Activated CD8-positive, alpha-beta memory T cell treated with anti-CD3 and anti-CD28 coated beads, Interleukin-2, amount 10 ng/mL, durations not matched to agents 7 days and 5 days (primary cell): Measurements from ENCODE around the gene USP37. TPM values are rescaled to one million over a fixed set of nuclear protein-coding genes. Genes with fewer than 3 reads are reported as not detected.

ENCODE experiments used
- ATAC-seq: fragments of 150-1000 bp; cut with Tn5 transposase; one replicate; pipeline ENCODE4 v1.10.0; 2021; ENCODE audit warnings: moderate library complexity
- CTCF ChIA-PET: fragments of 350-600 bp; sonication (Branson Sonifier 250); formaldehyde crosslinking; loops from one replicate; lab custom pipeline; 2021; ENCODE audit warnings: antibody characterized with exemption; lab: Charles Lee
- DNase-seq: peaks from one replicate; pipeline ENCODE4 v3.0.0-alpha.2; 2020
- H3K27ac Mint-ChIP-seq: one replicate; pipeline ENCODE4 v1.8.0; 2021; ENCODE audit warnings: mild to moderate bottlenecking, mixed read lengths
- H3K27me3 Mint-ChIP-seq: one replicate; pipeline ENCODE4 v1.8.0; 2021; ENCODE audit warnings: mixed read lengths
- H3K36me3 Mint-ChIP-seq: one replicate; pipeline ENCODE4 v1.8.0; 2021; ENCODE audit warnings: mild to moderate bottlenecking, mixed read lengths
- H3K4me1 Mint-ChIP-seq: one replicate; pipeline ENCODE4 v1.8.0; 2021; ENCODE audit warnings: mixed read lengths
- H3K4me3 Mint-ChIP-seq: one replicate; pipeline ENCODE4 v1.8.0; 2021; ENCODE audit warnings: mild to moderate bottlenecking, moderate library complexity, mixed read lengths
- H3K9me3 Mint-ChIP-seq: one replicate; pipeline ENCODE4 v1.8.0; 2022; ENCODE audit warnings: low read depth, mixed read lengths
- total RNA-seq, 2 experiments: library from RNA; stranded (reverse); gene quantifications; one replicate each; pipeline ENCODE4 v1.2.3, GENCODE V29; 2021

USP37 gene
- total RNA-seq, 2 experiments from 2014 or later: 33.7 to 37.6 TPM

DNA sequence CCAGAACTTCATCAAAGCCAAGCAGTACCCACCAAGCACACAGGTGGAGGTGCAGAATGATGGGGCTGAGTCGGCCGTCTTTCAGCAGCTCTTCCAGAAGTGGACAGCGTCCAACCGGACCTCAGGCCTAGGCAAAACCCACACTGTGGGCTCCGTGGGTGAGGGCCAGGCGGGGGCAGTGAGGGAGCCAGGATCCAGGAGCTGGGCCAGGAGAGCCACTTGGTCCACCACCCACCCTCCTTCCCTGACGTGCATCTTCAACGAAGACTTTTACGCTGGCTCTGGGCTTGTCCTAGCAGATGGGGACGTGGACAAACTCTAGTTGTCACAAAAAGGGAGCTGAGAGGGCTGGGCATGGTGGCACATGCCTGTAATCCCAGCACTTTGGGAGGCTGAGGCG is 137.4 kb downstream of the USP37 start:
- Mint-ChIP-seq H3K27ac (no peak overlapping the region), H3K36me3 (no peaks in the 10 kb centered on the region), H3K4me3 (no peak overlapping the region), H3K9me3 (no peaks in the 10 kb centered on the region), H3K4me1 (peaks cover 14% of the 10 kb centered on the region), H3K27me3 (peaks cover 3% of the 10 kb centered on the region)
- CTCF ChIA-PET: interaction anchor here (1.0 kb wide), 1 partner anchor 98 kb away, joined by 4 read pairs; no protein-coding TSS in a partner anchor
- ATAC-seq (no peak), DNase-seq (no peak)

DNA sequence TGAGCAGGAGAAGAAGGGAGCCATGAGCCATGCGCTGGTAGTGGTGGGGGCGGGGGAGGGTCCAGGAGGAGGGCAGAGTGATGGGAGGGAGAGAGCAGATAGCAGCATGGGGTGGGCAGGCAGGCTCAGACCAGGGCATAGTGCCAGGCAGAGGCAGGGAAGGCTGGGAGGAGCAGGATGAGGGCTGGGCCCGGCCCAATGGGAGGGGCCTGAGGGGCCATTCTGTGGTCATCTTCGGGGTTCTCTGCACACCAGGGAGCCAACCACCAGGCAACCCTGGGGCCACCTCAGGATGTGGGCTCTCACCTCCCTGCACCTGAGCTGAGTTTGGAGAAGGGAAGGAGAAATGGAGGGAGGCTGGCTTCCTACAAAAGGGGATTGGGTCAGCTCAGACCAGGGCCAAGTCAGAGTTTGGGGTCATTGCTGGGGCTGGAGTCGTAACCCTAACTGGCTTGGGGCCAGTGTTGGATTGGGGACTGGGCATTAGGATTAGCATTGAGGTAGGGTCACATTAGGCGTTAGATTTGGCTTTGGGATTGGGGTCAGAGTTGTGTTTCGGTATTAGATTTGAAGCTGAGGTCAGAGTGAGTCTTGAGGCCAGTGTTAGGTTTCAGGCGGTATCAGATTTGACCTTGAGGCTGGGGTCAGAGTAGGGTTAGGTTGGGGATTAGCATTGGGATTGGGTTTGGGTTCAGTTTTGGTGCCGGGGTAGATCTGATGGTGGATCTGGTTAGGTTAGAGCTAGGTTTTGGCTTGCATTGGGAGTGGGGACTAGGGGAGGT is 138.0 kb downstream of the USP37 start:
- CTCF ChIA-PET: interaction anchor here (1.0 kb wide), 1 partner anchor 99 kb away, joined by 4 read pairs; no protein-coding TSS in a partner anchor
- Mint-ChIP-seq H3K27me3 (peaks cover 3% of the 10 kb centered on the region), H3K4me1 (peaks cover 14% of the 10 kb centered on the region), H3K36me3 (no peaks in the 10 kb centered on the region), H3K27ac (no peak overlapping the region), H3K9me3 (no peaks in the 10 kb centered on the region), H3K4me3 (no peak overlapping the region)
- ATAC-seq (no peak), DNase-seq (no peak)

DNA sequence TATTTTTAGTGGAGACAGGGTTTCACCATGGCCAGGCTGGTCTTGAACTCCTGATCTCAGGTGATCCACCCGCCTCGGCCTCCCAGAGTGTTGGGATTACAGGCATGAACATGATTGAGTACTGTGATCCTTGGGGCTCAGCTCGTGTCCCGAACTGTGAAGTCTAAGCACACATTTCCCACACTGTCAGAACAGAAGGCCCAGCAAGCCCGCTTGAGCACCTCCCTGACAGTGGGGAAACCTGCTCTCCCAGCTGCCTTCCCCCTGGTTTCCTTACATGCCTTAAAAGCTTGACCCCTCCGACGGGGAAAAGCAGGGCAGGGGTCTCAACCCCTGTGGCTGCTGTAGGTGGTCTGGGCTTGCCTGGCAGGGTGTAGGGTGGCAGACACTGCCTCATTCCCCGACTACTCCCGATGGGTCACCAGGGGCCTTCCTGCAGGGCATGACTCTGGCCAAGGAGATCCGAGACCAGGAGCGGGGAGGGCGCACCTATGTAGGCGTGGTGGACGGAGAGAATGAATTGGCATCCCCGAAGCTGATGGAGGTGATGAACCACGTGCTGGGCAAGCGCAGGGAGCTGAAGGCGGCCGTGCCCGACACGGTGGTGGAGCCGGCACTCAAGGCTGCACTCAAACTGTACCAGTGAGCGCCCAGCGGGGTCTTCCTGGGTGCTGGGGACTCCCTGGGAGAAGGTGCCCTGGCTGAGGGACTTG is 139.1 kb downstream of the USP37 start:
- Mint-ChIP-seq H3K27me3 (peaks cover 3% of the 10 kb centered on the region), H3K27ac (no peak overlapping the region), H3K9me3 (no peaks in the 10 kb centered on the region), H3K4me3 (no peak overlapping the region), H3K36me3 (no peaks in the 10 kb centered on the region), H3K4me1 (peaks cover 14% of the 10 kb centered on the region)
- no peak for ATAC-seq
- CTCF ChIA-PET: no interaction called here
- DNase-seq: no peak

DNA sequence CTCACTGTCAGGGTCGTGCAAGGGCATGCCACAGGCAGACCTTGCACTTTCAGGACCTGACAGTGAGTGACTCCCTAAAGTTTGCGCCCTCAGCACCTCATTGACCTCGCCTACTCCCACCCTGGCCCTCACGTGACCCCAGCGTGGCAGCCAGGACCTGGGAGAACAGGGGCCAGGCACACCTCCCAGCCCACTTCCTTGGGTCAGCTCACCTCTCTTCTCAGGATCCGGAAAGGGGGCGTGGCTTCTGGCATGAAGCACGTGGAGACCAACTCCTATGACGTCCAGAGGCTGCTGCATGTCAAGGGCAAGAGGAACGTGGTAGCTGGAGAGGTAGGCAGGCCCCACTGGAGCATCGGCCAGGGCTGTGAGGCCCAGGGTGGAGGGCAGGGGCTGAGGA is 140.4 kb downstream of the USP37 start:
- no peak for DNase-seq
- H3K4me3 Mint-ChIP-seq: no peak overlapping the region
- ATAC-seq: no peak
- H3K9me3 Mint-ChIP-seq: no peaks in the 10 kb centered on the region
- no peak overlapping the region for H3K27ac Mint-ChIP-seq
- CTCF ChIA-PET: no interaction called here
- H3K4me1 Mint-ChIP-seq: peaks cover 14% of the 10 kb centered on the region
- peaks cover 3% of the 10 kb centered on the region for H3K27me3 Mint-ChIP-seq
- no peaks in the 10 kb centered on the region for H3K36me3 Mint-ChIP-seq

DNA sequence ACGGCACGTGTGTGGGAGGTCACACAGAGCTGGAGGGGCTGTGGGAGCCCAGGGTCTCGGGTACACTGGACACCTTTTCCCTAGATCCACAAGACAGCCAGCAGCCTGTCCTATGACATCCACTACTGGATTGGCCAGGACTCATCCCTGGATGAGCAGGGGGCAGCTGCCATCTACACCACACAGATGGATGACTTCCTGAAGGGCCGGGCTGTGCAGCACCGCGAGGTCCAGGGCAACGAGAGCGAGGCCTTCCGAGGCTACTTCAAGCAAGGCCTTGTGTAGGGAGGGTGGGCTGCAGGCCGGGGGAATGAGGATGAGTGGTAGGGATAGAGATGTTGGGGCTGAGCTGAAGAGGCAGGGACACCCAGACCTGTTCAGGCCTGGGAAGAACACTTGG is 142.6 kb downstream of the USP37 start:
- ATAC-seq (no peak), DNase-seq (no peak)
- H3K27me3 Mint-ChIP-seq: no peaks in the 10 kb centered on the region
- H3K27ac Mint-ChIP-seq: no peak overlapping the region
- peaks cover 9% of the 10 kb centered on the region for H3K4me1 Mint-ChIP-seq
- H3K36me3 Mint-ChIP-seq: no peaks in the 10 kb centered on the region
- CTCF ChIA-PET: interaction anchor here (0.6 kb wide), 1 partner anchor 58 kb away, joined by 3 read pairs; no protein-coding TSS in a partner anchor
- H3K9me3 Mint-ChIP-seq: no peaks in the 10 kb centered on the region
- H3K4me3 Mint-ChIP-seq: no peak overlapping the region

DNA sequence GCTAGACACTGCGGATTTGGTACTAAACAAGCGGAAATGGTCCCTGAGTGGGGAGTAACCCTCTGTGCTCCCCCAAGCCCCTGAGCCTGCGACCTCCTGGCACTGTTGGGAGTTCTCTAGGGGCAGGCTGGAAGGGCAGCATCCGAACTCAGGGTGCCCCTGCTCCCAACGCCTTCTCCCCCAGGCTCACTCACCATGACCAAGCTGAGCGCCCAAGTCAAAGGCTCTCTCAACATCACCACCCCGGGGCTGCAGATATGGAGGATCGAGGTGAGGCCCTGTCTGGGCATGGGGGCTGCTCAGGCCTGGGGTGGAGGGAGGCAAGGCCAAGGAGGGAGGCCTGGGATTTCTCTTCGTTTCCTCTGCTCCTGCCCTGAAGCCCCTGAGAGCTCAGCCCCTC is 144.6 kb downstream of the USP37 start:
- no peak for DNase-seq
- Mint-ChIP-seq H3K27ac (no peak overlapping the region), H3K4me1 (no peaks in the 10 kb centered on the region), H3K27me3 (no peaks in the 10 kb centered on the region), H3K4me3 (no peak overlapping the region), H3K9me3 (no peaks in the 10 kb centered on the region), H3K36me3 (no peaks in the 10 kb centered on the region)
- ATAC-seq: no peak
- CTCF ChIA-PET: interaction anchor here (0.6 to 1.3 kb wide), 2 partner anchors 15 to 987 kb away, joined by 3 to 4 read pairs; no protein-coding TSS in a partner anchor

DNA sequence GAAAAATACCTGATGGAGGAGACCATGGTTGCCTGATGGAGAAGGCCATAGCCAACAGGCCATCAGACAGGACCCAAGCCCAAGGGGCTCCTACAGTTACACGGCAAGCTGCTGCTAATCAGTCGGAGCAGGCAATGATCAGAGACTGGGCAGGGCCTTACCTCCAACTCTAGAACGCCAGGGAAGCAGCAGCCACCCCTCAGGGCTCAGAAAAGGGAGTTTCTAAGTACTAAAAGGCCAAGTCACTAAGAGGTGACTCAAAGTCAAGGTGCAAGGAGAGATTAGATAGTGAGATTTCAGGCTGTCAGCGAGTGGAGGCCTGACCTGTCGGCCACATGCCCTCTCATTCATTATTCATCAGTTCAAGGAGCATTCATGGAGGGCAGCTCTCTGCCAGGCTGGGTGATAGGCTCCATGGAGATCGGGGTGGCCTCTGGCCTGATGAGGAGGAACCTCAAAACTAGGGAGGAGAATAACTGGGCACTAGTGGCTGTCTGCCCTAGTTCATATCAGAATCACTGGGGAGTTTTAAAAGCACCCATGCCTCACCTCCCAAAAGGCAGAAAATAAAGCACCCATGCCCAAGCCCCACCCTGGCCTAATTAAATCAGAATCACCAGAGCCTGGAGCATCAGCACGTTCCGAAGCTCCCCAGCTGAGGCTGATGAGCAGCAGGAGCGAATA is 145.6 kb downstream of the USP37 start:
- H3K4me1 Mint-ChIP-seq: no peaks in the 10 kb centered on the region
- H3K36me3 Mint-ChIP-seq: no peaks in the 10 kb centered on the region
- CTCF ChIA-PET: interaction anchor here (1.3 kb wide), 1 partner anchor 14 kb away, joined by 4 read pairs; no protein-coding TSS in a partner anchor
- H3K9me3 Mint-ChIP-seq: no peaks in the 10 kb centered on the region
- H3K27ac Mint-ChIP-seq: no peak overlapping the region
- H3K27me3 Mint-ChIP-seq: no peaks in the 10 kb centered on the region
- ATAC-seq: no peak
- no peak for DNase-seq
- no peak overlapping the region for H3K4me3 Mint-ChIP-seq

DNA sequence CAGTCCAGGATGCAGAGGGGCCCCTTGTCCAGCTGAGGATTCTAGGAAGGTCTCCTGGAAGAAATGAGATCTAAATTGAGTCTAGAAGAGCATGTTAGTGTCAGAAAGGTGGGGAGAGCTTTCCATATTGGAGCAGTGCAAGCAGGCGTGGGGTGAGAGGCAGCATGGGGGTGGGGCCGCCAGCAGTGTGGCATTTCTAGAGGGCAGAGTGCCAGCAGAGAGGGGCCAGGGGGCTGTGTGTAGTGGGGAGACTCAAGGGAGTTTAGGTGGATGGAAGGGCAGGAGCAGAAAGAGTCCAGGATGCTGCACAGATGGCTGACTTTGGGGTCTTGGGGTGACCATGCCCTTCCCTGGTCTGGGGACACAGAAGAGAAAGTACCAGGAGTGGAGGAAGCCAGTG is 147.1 kb downstream of the USP37 start:
- no peaks in the 10 kb centered on the region for H3K9me3 Mint-ChIP-seq
- H3K27me3 Mint-ChIP-seq: no peaks in the 10 kb centered on the region
- ATAC-seq: no peak
- CTCF ChIA-PET: no interaction called here
- H3K36me3 Mint-ChIP-seq: no peaks in the 10 kb centered on the region
- no peak overlapping the region for H3K4me3 Mint-ChIP-seq
- DNase-seq: no peak
- H3K4me1 Mint-ChIP-seq: no peaks in the 10 kb centered on the region
- no peak overlapping the region for H3K27ac Mint-ChIP-seq

DNA sequence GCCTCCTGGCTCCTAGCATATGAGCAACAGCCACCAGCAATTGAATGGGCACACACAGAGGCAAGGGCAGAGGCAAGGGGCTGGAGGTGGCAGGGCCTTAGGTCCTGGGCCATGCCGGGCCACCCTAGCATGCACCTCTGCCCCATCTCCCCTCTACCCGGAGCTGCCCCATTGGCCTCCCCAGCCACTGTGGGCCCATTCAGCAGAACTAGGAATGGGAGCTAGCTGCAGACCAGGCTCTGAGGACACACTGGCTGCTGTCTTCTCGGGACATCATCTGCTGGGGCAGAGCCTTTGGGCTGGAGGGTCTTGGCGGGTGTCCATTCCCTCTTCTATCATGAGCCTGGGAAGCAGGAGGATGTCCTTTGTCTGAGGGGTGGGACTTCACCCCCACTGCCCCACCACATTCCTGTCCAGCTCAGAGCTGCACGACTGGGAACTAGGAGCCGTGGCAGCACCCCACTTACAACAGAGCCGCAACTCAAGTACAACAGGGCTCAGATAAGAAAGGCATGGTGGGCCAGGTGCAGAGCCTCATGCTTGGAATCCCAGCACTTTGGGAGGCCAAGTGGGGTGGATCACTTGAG is 148.4 kb downstream of the USP37 start:
- Mint-ChIP-seq H3K27me3 (no peaks in the 10 kb centered on the region), H3K4me1 (no peaks in the 10 kb centered on the region), H3K9me3 (no peaks in the 10 kb centered on the region), H3K4me3 (no peak overlapping the region), H3K27ac (no peak overlapping the region), H3K36me3 (no peaks in the 10 kb centered on the region)
- no peak for ATAC-seq
- no peak for DNase-seq
- CTCF ChIA-PET: no interaction called here

DNA sequence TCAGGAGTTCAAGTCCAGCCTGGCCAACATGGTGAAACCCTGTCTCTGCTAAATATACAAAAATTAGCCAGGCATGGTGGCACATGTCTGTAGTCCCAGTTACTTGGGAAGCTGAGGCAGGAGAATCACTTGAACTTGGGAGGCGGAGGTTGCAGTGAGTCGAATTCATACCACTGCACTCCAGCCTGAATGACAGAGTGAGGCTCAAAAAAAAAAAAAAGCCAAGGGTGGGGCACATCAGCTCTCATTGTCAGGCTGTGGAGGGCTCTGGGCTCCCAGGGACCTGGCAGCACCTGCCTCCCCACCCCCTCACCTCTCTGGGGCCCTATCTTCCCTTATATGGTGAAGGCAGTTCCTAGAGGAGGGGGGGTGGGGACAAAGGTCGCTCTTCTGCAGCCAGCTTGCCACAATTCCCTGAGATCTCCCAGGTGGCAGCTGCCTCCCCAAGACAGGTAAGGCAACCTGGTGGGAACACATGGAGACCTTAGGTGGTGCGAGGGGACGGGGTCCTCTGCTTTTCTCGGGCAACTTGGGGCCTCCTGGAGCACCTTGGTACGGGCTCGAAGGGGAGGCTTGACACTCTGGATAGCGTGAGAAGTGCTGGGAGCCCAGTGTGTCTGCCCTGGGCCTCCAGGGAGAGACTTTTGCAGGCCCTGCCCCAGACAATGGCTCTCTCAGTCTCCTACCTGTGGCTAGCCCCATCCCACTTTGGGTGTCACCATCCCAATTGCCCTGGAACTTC is 149.3 kb downstream of the USP37 start, which contains the start of gene VIL1:
TSS of gene VIL1 (plus strand) at position 407 of the 742 bp plus-strand sequence. CDS start 4,656 bp downstream, outside the sequence.
- ATAC-seq (no peak), DNase-seq (no peak)
- Mint-ChIP-seq H3K27me3 (no peaks in the 10 kb centered on the region), H3K4me3 (no peak within 1 kb of the TSS), H3K9me3 (no peaks in the 10 kb centered on the region), H3K36me3 (no peaks in the 10 kb centered on the region), H3K4me1 (no peaks in the 10 kb centered on the region), H3K27ac (no peak within 1 kb of the TSS)
- CTCF ChIA-PET: no interaction called here

DNA sequence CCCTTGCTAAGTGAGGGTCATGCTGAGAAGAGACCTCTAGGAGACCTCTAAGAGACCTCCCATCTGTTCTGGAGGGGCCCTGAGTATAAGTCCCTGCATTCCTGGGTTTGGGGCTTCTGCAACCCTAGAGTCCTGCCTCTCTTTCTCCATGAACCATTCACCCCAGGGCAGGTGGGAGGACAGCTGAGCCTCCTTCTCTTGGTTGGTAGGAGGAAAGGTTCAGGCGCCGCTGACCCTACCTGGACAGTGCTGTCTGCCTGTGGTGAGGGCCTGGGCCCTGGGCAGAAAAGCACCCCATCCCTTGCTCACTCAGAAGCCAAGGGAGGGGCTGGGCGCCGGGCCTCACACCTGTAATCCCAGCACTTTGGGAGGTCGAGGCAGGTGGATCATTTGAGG is 149.8 kb downstream of the USP37 start:
- Mint-ChIP-seq H3K9me3 (no peaks in the 10 kb centered on the region), H3K4me3 (no peak overlapping the region), H3K4me1 (no peaks in the 10 kb centered on the region), H3K27ac (no peak overlapping the region), H3K27me3 (no peaks in the 10 kb centered on the region), H3K36me3 (no peaks in the 10 kb centered on the region)
- ATAC-seq (no peak), DNase-seq (no peak)
- CTCF ChIA-PET: no interaction called here

DNA sequence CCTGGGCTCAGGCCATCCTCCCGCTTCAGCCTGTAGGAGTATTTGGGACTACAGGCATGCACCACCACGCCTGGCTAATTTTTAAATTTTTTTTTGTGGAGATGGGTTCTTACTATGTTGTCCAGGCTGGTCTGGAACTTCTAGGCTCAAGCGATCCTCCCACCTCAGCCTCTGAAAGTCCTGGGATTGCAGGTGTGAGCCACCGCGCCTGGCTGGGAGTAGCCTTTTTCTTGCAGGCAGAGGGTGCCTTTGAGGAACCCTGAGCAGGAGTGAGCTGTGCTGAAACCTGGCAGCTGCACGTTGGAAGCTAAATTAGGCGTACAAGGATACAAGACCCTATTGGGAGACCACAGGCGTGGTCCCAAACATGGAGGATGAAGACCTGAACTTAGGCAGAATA is 160.4 kb downstream of the USP37 start:
- no peak overlapping the region for H3K27ac Mint-ChIP-seq
- H3K4me1 Mint-ChIP-seq: peaks cover 49% of the 10 kb centered on the region
- no peak overlapping the region for H3K4me3 Mint-ChIP-seq
- ATAC-seq (no peak), DNase-seq (no peak)
- CTCF ChIA-PET: interaction anchor here (1.1 to 4.5 kb wide), 2 partner anchors 12 to 15 kb away, joined by 4 to 35 read pairs; no protein-coding TSS in a partner anchor
- no peaks in the 10 kb centered on the region for H3K9me3 Mint-ChIP-seq
- no peaks in the 10 kb centered on the region for H3K27me3 Mint-ChIP-seq
- H3K36me3 Mint-ChIP-seq: peaks cover 14% of the 10 kb centered on the region
